NT2/D1 (cell line): ENCODE results near the gene TOLLIP.
A peak's percentile ranks its signal among the peaks of the same experiment; 100 is the strongest.

ENCODE experiments used
- DNase-seq: peaks from one replicate; pipeline ENCODE4 v3.0.0-alpha.2; 2011; ENCODE audit warnings: low read depth, low spot score
- H3K27me3 ChIP-seq: 2 replicates; pipeline ENCODE4 v1.6.0; 2011; ENCODE audit warnings: mild to moderate bottlenecking; ENCODE audit not compliant: insufficient read length, insufficient read depth
- H3K36me3 ChIP-seq: 2 replicates; pipeline ENCODE4 v1.6.1; 2011; ENCODE audit warnings: mild to moderate bottlenecking, low read length, mixed read lengths; ENCODE audit not compliant: insufficient read depth, insufficient read length
- H3K4me1 ChIP-seq: 2 replicates; pipeline ENCODE4 v1.5.1; 2011; ENCODE audit not compliant: insufficient read depth, insufficient read length
- H3K4me3 ChIP-seq: 2 replicates; pipeline ENCODE4 v1.5.1; 2011; ENCODE audit warnings: low read depth; ENCODE audit not compliant: insufficient read length
- H3K9ac ChIP-seq: 2 replicates; pipeline ENCODE4 v1.6.0; 2011; ENCODE audit warnings: low read depth; ENCODE audit not compliant: insufficient read length
- H3K9me3 ChIP-seq: 2 replicates; pipeline ENCODE4 v1.5.1; 2011; ENCODE audit warnings: mild to moderate bottlenecking, low read length; ENCODE audit not compliant: insufficient read depth
- SUZ12 ChIP-seq: IDR thresholded peaks from 2 replicates; pipeline ENCODE4 v1.6.1; 2011; ENCODE audit not compliant: insufficient read length, insufficient read depth; ENCODE audit errors: extremely low read depth
- YY1 ChIP-seq: IDR thresholded peaks from 2 replicates; pipeline ENCODE4 v1.6.1; 2011; ENCODE audit not compliant: insufficient read length, insufficient read depth
- ZNF274 ChIP-seq: IDR thresholded peaks from 2 replicates; pipeline ENCODE4 v1.6.1; 2011; ENCODE audit warnings: mild to moderate bottlenecking, low read depth, low read length

TOLLIP gene

DNA sequence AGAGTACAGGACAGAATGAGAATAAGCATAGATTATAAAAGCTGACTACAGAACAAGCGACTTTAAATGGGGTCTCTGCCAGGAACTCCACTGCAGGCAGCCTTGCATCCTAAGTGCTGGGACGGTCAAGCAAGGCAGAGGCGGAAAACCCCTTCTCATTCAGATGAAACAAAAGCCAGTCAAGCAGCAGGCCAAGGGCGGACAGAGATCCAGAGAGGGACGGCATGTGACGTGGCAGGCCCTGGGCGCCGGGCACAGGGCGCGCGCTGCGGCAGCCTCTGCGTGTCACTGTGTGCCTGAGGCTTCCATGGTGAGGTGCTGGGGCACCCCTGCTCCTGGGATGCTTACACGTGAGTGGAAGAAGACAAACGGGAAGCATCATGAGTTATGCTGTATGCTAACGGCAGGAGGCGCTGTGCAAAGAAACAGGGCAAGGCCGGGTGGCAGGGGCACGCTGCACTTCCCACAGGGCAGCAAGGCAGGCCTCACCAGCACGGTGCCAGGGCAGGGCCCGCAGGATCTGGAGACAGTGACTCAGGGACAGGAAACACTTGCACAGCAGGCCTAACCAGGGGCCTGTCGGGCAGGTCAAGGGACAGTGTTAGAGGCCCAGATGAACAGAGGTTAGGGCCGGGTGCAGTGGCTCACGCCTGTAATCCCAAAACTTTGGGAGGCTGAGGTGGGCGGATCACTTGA is 6.2 kb downstream of the TOLLIP start:
- H3K9ac ChIP-seq, result peak overlapping the region; percentile 24
- no peaks in the 10 kb centered on the region for H3K9me3 ChIP-seq
- no peak for DNase-seq
- no peaks in the 10 kb centered on the region for H3K27me3 ChIP-seq
- H3K36me3 ChIP-seq, result peaks cover 41% of the 10 kb centered on the region
- H3K4me1 ChIP-seq, result peaks cover 18% of the 10 kb centered on the region
- H3K4me3 ChIP-seq, result no peak overlapping the region
- no peak for TF ChIP-seq YY1

DNA sequence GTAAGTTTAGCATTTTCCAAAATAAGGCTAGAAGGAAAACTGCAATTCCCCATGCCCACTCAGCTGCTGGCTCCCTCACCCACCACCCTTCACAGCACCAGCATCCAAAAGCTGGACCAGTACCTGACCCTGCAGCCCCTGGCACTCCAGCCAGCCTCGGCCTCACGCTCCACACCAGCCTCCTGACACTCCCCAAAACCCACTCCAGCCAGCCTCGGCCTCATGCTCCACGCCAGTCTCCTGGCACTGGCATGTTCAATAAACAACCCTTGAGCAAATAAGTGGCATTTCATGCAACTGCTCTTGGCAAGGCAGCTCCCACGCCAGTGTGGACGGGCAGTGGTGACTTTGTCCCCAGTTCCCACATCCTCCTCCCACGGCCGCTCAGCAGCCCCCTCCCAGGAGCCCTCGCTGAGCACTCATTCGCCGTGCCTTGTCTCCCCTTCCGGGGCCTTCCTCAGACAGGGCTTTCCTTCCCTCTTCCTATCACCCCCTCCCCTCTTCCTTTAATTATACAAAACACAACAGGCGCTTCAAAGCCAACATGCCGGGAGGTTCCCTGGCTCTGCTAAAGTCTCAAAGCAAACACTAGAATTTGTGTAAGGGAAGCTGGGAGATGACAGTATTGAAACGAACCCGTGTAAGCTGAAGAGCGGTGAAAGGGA is 6.8 kb downstream of the TOLLIP start:
- H3K4me3 ChIP-seq, result no peak overlapping the region
- peak overlapping the region; percentile 24 for H3K9ac ChIP-seq
- no peak for TF ChIP-seq ZNF274
- TF ChIP-seq YY1, result no peak
- no peak for TF ChIP-seq SUZ12
- DNase-seq, result no peak
- H3K4me1 ChIP-seq, result peaks cover 22% of the 10 kb centered on the region
- no peaks in the 10 kb centered on the region for H3K9me3 ChIP-seq
- peaks cover 41% of the 10 kb centered on the region for H3K36me3 ChIP-seq
- H3K27me3 ChIP-seq, result no peaks in the 10 kb centered on the region

DNA sequence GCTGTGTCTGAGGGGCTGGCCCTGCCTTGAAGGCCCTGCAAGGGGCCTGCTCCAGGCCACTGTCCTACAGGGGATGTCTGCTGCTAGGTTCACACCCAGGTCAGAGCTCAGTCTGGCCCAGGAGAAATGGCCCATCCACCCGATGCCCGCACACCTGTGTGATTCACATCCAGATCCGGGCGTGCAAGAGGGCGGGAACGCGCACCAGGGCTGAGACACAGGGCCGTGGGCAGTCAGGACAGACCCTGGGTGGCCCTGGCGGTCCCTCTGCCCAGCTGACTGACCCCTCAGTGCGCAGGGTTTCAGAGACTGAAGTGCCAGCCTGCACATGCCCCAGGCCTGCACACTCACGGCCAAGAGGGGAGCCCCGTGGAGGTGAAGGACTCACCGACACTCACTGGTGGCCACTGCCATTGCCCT is 7.4 kb downstream of the TOLLIP start:
- TF ChIP-seq YY1 (no peak), ZNF274 (no peak), SUZ12 (no peak)
- Histone ChIP-seq H3K36me3 (peaks cover 41% of the 10 kb centered on the region), H3K9me3 (no peaks in the 10 kb centered on the region), H3K9ac (no peak overlapping the region), H3K4me1 (peaks cover 22% of the 10 kb centered on the region), H3K4me3 (no peak overlapping the region), H3K27me3 (no peaks in the 10 kb centered on the region)
- DNase-seq, result no peak

DNA sequence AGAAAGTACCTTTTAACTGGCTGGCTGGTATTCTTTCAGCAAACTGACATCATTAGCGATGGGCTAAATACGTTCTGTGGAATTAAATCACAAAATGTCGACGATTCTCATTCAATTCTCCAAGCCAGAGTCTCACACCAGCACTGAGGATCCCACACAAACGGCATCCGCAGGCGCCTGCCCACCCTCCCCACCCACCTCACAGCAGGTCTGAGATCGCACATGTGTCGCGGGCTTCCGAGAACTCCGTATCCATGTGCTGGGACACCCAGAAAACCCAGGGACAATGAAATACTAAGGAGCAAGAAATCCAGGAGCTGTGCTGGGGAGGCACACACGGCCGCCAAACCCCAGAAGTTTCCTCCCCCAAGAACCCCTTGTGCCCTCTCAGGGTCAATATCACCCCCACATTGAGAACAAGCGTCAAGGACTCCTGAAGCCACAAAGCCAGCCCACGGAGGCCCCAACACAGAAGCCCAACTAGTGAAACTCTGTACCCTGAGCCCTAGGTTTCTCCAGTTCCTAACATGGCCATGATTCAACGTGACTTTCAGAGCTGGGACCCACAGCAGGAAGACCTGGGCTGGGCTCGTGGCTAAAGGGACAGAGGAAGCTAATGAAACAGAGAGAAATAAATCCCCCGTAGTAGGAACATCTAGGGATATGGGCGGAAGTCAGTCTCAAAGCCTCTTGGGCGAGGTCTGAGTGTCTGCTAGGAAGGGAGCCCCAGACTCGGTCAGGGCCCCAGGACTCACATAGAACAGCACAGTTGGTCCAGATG is 8.0 kb downstream of the TOLLIP start:
- peaks cover 22% of the 10 kb centered on the region for H3K4me1 ChIP-seq
- H3K9me3 ChIP-seq, result no peaks in the 10 kb centered on the region
- H3K4me3 ChIP-seq, result no peak overlapping the region
- H3K27me3 ChIP-seq, result no peaks in the 10 kb centered on the region
- H3K36me3 ChIP-seq, result peaks cover 37% of the 10 kb centered on the region
- TF ChIP-seq YY1 (no peak), SUZ12 (no peak), ZNF274 (no peak)
- H3K9ac ChIP-seq, result no peak overlapping the region
- DNase-seq, result no peak

DNA sequence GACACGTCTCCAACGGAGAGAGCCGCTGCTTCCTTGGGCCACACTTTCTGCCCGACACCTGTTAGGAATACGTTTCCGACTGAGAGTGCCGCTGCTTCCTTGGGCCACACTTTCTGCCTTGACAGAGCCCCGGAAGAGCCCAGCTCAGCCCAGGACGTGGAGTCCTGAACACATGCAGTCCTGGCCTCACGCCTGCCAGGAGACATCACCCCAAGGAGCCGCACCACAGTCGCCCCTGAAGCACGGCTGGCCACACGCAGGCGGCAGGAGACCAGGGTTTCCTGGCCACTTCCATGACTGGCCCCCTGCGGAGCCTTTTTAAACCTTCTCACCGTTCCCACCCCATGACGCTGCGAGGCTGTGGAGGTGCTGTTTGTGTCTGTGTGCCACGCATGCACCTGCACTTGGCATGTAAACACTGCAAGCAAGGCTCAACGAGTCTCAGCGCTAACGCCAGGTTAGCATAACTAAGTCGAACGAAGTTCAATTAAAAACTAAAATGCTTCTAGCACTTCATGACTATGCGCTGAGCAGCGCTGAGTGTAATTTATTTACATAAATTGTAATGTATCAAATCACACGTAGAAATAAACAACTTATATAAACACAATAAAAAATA is 8.8 kb downstream of the TOLLIP start:
- TF ChIP-seq ZNF274 (no peak), YY1 (no peak), SUZ12 (no peak)
- Histone ChIP-seq H3K27me3 (no peaks in the 10 kb centered on the region), H3K36me3 (peaks cover 36% of the 10 kb centered on the region), H3K4me1 (peaks cover 22% of the 10 kb centered on the region), H3K4me3 (no peak overlapping the region), H3K9ac (no peak overlapping the region), H3K9me3 (no peaks in the 10 kb centered on the region)
- no peak for DNase-seq

DNA sequence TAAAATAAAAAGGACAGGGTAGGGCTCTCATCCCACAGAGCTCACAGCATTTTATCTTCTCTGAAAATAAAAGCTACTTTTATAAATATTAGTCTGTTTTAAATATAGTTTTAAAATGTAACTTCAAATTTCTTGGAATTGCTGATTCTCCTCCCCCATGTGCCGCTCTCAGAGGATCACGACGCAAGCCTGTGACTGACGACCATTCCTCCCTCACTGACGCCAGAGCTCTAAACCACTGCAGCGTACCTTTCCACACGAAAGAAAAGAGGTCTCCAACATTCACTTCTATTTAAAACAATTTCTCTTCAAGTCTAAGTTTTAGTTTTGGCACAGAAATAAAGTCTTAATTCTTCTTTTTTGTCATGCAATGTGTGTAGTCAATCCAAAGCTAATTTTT is 9.3 kb downstream of the TOLLIP start:
- H3K36me3 ChIP-seq, result peaks cover 36% of the 10 kb centered on the region
- H3K9ac ChIP-seq, result no peak overlapping the region
- no peak for TF ChIP-seq YY1
- TF ChIP-seq ZNF274, result no peak
- TF ChIP-seq SUZ12, result no peak
- peaks cover 22% of the 10 kb centered on the region for H3K4me1 ChIP-seq
- H3K9me3 ChIP-seq, result no peaks in the 10 kb centered on the region
- no peak overlapping the region for H3K4me3 ChIP-seq
- no peak for DNase-seq
- H3K27me3 ChIP-seq, result no peaks in the 10 kb centered on the region

DNA sequence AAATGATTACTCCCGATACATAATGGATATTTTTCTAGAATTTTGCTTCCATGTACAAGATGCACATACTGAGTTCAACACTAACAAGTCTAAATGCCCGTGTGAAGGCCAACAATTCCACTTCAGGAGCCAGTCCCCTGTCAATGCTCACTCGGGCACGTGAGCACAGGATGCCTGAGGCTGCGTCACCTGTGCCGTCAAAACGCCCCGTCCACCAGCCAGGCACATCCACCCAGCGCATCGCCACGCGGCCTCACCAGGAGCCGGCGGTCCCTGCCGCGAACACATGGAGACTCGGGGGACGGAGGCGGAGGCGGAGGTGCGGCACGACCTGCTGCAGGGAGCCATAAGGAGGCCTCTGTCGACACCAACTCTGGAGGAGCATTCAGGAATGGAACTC is 9.8 kb downstream of the TOLLIP start:
- Histone ChIP-seq H3K4me1 (peaks cover 22% of the 10 kb centered on the region), H3K36me3 (peaks cover 37% of the 10 kb centered on the region), H3K9me3 (no peaks in the 10 kb centered on the region), H3K4me3 (no peak overlapping the region), H3K27me3 (no peaks in the 10 kb centered on the region), H3K9ac (peak overlapping the region; percentile 3)
- no peak for DNase-seq
- TF ChIP-seq YY1 (no peak), SUZ12 (no peak), ZNF274 (no peak)
